Measurements from ENCODE around the gene SLC1A4. TPM values are rescaled to one million over a fixed set of nuclear protein-coding genes. Genes with fewer than 3 reads are reported as not detected.
A peak's percentile ranks its signal among the peaks of the same experiment; 100 is the strongest.

The SLC1A4 gene
- total and polyA plus RNA-seq, 10 of the 15 experiments (the other 5 are each of a cell fraction or from before 2014, with no cell fraction given): 10.8 to 43.2 (median 27.7) TPM

- TF ChIP-seq ZBTB11 (CRISPR knock-in tag; IDR thresholded peaks at IDR 0.05) (no peak), LARP7 (IDR thresholded peaks at IDR 0.05) (no peak), BCL11A (IDR thresholded peaks at IDR 0.05; ENCODE audit: low read depth, low read length) (no peak), SREBF1 (IDR thresholded peaks at IDR 0.05; ENCODE audit: low read length) (no peak)
Observed at GRCh38 chr2:65043001-65043400, 53.8 kb downstream of the SLC1A4 start (continued).

DNA sequence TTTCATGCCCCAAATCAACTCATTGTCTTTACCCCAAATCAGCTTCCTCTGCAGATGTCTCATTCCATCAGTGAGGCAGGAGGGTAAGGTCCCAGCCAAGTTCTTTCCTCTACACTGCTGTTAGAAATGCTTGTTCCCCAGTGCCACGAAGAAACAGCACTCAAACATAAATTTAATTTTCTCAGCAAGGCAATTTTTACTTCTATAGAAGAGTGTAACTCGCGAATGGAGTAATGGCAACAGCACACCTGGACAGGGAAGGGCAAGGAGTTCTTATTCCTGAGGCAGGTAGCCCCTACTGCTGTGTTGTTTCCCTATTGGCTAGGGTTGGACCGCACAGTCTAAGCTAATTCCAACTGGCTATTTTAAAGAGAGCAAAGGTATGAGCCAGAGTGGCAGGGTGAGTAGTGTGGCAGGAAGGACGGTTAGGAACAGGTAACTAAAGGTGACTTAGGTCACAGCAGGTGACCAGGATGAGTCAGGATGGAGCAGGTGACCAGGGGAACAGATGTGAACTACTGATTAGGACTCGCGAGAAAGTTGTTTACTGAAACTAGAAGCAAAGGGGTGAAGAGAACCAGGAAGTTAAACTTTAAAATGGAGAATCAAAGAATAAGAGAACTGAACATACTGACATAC, 55.0 kb downstream of the SLC1A4 start:
- ChIA-PET SMC1A (ENCODE audit: uncharacterized antibody, unreplicated experiment) (interaction anchor here (0.9 to 1.4 kb wide), 5 partner anchors 8 to 202 kb away, joined by 3 to 7 read pairs (median 3); no protein-coding TSS in a partner anchor), RAD21 (ENCODE audit: unreplicated experiment) (interaction anchor here (2.6 kb wide), 1 partner anchor 11 kb away, joined by 15 read pairs; no protein-coding TSS in a partner anchor), CTCF (interaction anchor here (0.8 to 3.9 kb wide), 7 partner anchors 20 to 139 kb away, joined by 3 to 28 read pairs (median 3); no protein-coding TSS in a partner anchor), POLR2A (interaction anchor here (1.3 kb wide), 1 partner anchor 11 kb away, joined by 4 read pairs; the partner anchor contains the start of gene CEP68)
- H3K79me2 ChIP-seq (ENCODE audit: control insufficient read depth, insufficient read depth, low read length): no peaks in the 10 kb centered on the region
- H3K9ac ChIP-seq (ENCODE audit: control insufficient read depth, insufficient read depth, low read length): no peak overlapping the region
- H3K27me3 ChIP-seq (replicated peaks in 1 of 2; ENCODE audit: control insufficient read depth in 2 of 2, insufficient read depth in 2 of 2, low read length in 1 of 2): no peaks in the 10 kb centered on the region
- FAIRE-seq (no peak), ATAC-seq (no peak), DNase-seq (ENCODE audit: low read depth, low spot score) (no peak)
- no peak overlapping the region for H2AFZ ChIP-seq (ENCODE audit: control insufficient read depth, low read depth, low read length)
- H3K4me3 ChIP-seq: no peak overlapping the region
- TF ChIP-seq TCF7 (IDR thresholded peaks at IDR 0.05; ENCODE audit: borderline replicate concordance) (no peak), NR2F1 (conservative IDR thresholded peaks at IDR 0.05) (no peak), MLLT1 (IDR thresholded peaks at IDR 0.05) (no peak), CBX5 (IDR thresholded peaks at IDR 0.05; ENCODE audit: low read depth) (peak; percentile 60; the same call in 1 of the 2 replicates)
- TF ChIP-seq, protein P1, sequence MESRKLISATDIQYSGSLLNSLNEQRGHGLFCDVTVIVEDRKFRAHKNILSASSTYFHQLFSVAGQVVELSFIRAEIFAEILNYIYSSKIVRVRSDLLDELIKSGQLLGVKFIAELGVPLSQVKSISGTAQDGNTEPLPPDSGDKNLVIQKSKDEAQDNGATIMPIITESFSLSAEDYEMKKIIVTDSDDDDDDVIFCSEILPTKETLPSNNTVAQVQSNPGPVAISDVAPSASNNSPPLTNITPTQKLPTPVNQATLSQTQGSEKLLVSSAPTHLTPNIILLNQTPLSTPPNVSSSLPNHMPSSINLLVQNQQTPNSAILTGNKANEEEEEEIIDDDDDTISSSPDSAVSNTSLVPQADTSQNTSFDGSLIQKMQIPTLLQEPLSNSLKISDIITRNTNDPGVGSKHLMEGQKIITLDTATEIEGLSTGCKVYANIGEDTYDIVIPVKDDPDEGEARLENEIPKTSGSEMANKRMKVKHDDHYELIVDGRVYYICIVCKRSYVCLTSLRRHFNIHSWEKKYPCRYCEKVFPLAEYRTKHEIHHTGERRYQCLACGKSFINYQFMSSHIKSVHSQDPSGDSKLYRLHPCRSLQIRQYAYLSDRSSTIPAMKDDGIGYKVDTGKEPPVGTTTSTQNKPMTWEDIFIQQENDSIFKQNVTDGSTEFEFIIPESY (IDR thresholded peaks at IDR 0.05): 0 out of 2 replicates have a peak, but pooled peaks have one; percentile 48
- TF ChIP-seq, protein P2, sequence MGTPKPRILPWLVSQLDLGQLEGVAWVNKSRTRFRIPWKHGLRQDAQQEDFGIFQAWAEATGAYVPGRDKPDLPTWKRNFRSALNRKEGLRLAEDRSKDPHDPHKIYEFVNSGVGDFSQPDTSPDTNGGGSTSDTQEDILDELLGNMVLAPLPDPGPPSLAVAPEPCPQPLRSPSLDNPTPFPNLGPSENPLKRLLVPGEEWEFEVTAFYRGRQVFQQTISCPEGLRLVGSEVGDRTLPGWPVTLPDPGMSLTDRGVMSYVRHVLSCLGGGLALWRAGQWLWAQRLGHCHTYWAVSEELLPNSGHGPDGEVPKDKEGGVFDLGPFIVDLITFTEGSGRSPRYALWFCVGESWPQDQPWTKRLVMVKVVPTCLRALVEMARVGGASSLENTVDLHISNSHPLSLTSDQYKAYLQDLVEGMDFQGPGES (IDR thresholded peaks at IDR 0.05): no peak
- H3K4me2 ChIP-seq (ENCODE audit: control insufficient read depth, insufficient read depth): no peak overlapping the region
- intact Hi-C loops (cut with micrococcal nuclease; ENCODE audit: unreplicated experiment): loop anchor here (5.0 kb wide), 3 partner anchors 292 to 717 kb away; no protein-coding TSS in a partner anchor
- no TSS peak for BruUV-seq (replicated peaks)
- in situ Hi-C loops (cut with MboI): no loop called here
- H3K36me3 ChIP-seq (ENCODE audit: control insufficient read depth in 2 of 2, insufficient read depth in 2 of 2, low read length in 1 of 2): no peaks in the 10 kb centered on the region
- peaks cover 2% of the 10 kb centered on the region; the same call in 1 of the 2 replicates for H3K4me1 ChIP-seq (ENCODE audit: control insufficient read depth, insufficient read depth, low read length)
- WGBS (ENCODE audit: insufficient coverage, insufficient replicate concordance, low lambda C conversion rate, missing lambda C conversion rate): 96% methylated on average over 7 of the region's 7 CpGs
- no peaks in the 10 kb centered on the region for H4K20me1 ChIP-seq (ENCODE audit: control insufficient read depth, insufficient read depth)
- H3K9me3 ChIP-seq (replicated peaks; ENCODE audit: control insufficient read depth, insufficient read depth, low read length): peaks cover 22% of the 10 kb centered on the region
- no peak overlapping the region for H3K27ac ChIP-seq (ENCODE audit: control insufficient read depth, insufficient read depth)

Measured in GM12878 (cell line).